H1 (cell line): ENCODE measurements around the gene PRODH.

ENCODE experiments used
- CHD2 ChIP-seq: IDR thresholded peaks from 2 replicates; pipeline ENCODE4 v1.6.1; 2012; ENCODE audit warnings: low read length, improper control_type of control experiment
- HDAC6 ChIP-seq: IDR thresholded peaks from one replicate; pipeline ENCODE4 v1.7.1; 2012; ENCODE audit warnings: low read depth, mild to moderate bottlenecking, inconsistent platforms, low read length, moderate library complexity
- POLR2A ChIP-seq, 2 experiments: IDR thresholded peaks; 1 replicate in 1 of 2; 2 replicates in 1 of 2; pipeline ENCODE4 v1.6.1; 2011; ENCODE audit warnings: low read depth in 2 of 2, low read length in 2 of 2, mild to moderate bottlenecking in 2 of 2; ENCODE audit errors: control extremely low read depth in 1 of 2
- POLR2AphosphoS5 ChIP-seq: IDR thresholded peaks from 2 replicates; pipeline ENCODE4 v1.6.1; 2011; ENCODE audit warnings: low read depth, low read length
- RAD21 ChIP-seq, 2 experiments: IDR thresholded peaks in 1 of 2; conservative IDR thresholded peaks in 1 of 2; 2 replicates each; pipeline ENCODE4 v1.6.1; 2011; ENCODE audit warnings: low read depth in 2 of 2, low read length in 2 of 2, improper control_type of control experiment in 1 of 2, inconsistent platforms in 1 of 2, mild to moderate bottlenecking in 1 of 2, moderate library complexity in 1 of 2
- YY1 ChIP-seq: IDR thresholded peaks from 2 replicates; pipeline ENCODE4 v1.6.1; 2011; ENCODE audit warnings: low read depth, mild to moderate bottlenecking, low read length
- TF ChIP-seq, protein P1 (sequence below), 3 experiments: IDR thresholded peaks; 1 replicate in 2 of 3; 2 replicates in 1 of 3; pipeline versions ENCODE4 v1.5.1 to v1.6.1; 2011; ENCODE audit warnings: low read length in 3 of 3, mild to moderate bottlenecking in 3 of 3, inconsistent platforms in 2 of 3, low read depth in 1 of 3, moderate library complexity in 1 of 3; ENCODE audit not compliant: insufficient read depth in 1 of 3; ENCODE audit errors: control extremely low read depth in 1 of 3

DNA sequence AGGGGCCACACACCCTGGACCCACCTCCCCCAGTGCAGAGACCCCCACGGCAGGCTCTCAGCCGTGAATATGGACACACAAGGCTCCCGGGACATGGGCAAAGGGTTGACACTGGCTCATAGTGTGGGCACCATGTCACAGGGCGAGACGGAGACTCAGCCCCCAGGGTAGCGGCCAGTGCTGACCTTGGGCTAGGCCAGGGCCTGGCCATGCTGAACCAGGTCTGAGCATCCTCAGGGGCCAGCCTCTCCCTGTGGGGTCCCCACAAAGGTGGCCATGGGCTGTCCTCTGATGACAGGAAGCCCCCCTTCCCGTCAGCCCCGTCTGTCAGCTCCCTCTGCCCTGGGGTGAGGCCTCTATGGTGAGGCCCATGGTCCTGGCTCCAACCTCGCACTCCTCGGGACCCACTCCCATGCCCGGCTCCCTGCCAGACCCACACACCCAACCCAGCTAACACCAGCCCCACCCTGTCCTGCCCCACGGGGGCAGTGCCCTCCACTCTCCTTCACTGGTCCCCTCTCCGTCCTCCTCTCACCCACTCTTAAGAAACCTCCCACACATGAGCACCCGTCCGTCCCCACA lies 19.0 kb upstream of the PRODH start:
- TF ChIP-seq POLR2AphosphoS5 (no peak), HDAC6 (no peak), YY1 (no peak), RAD21 (IDR thresholded peaks at IDR 0.05 in 1 of 2, conservative IDR thresholded peaks at IDR 0.05 in 1 of 2; ENCODE audit: low read depth in 2 of 2, low read length in 2 of 2) (no peak), POLR2A (IDR thresholded peaks at IDR 0.05; ENCODE audit: control extremely low read depth in 1 of 2, low read depth in 2 of 2, low read length in 2 of 2) (no peak), CHD2 (no peak)
- TF ChIP-seq, protein P1, sequence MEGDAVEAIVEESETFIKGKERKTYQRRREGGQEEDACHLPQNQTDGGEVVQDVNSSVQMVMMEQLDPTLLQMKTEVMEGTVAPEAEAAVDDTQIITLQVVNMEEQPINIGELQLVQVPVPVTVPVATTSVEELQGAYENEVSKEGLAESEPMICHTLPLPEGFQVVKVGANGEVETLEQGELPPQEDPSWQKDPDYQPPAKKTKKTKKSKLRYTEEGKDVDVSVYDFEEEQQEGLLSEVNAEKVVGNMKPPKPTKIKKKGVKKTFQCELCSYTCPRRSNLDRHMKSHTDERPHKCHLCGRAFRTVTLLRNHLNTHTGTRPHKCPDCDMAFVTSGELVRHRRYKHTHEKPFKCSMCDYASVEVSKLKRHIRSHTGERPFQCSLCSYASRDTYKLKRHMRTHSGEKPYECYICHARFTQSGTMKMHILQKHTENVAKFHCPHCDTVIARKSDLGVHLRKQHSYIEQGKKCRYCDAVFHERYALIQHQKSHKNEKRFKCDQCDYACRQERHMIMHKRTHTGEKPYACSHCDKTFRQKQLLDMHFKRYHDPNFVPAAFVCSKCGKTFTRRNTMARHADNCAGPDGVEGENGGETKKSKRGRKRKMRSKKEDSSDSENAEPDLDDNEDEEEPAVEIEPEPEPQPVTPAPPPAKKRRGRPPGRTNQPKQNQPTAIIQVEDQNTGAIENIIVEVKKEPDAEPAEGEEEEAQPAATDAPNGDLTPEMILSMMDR (IDR thresholded peaks at IDR 0.05; ENCODE audit: control extremely low read depth in 1 of 3, insufficient read depth in 1 of 3, low read depth in 1 of 3, low read length in 3 of 3) = no peak
